ENCODE measurements around the gene LIX1.

DNA sequence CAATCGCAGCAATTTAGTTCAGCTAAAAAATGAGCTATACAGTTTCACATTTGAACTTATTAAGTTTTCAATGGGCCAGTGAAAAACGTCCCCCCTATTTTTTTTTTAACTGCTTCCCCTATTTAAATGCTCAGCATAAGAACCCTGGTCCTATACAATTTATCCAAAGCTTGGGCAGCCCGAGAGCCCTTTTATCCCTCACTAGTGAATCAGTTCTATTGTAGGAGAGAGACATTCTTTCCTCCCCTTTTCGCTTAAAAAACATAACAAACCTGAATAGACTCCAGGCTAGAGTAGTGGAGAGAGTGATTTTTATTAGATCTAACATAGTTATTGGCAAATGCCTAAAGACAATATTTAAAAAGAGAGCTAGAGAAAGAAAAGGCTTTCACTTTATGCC is 1.4 kb downstream of the LIX1 start:
- TF ChIP-seq, protein P1, sequence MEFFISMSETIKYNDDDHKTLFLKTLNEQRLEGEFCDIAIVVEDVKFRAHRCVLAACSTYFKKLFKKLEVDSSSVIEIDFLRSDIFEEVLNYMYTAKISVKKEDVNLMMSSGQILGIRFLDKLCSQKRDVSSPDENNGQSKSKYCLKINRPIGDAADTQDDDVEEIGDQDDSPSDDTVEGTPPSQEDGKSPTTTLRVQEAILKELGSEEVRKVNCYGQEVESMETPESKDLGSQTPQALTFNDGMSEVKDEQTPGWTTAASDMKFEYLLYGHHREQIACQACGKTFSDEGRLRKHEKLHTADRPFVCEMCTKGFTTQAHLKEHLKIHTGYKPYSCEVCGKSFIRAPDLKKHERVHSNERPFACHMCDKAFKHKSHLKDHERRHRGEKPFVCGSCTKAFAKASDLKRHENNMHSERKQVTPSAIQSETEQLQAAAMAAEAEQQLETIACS (CRISPR knock-in tag; IDR thresholded peaks at IDR 0.05): no peak
- TF ChIP-seq PTBP1 (IDR thresholded peaks at IDR 0.05; ENCODE audit: low read depth, low read length, poor library complexity, severe bottlenecking): no peak
- TF ChIP-seq PRPF4 (IDR thresholded peaks at IDR 0.05; ENCODE audit: low read depth, low read length, poor library complexity, severe bottlenecking): no peak
- TF ChIP-seq SKI (IDR thresholded peaks at IDR 0.05; ENCODE audit: partially characterized antibody): no peak
- no peak for TF ChIP-seq IKZF4 (CRISPR knock-in tag; IDR thresholded peaks at IDR 0.05; ENCODE audit: borderline replicate concordance, low read depth, not compliant biosample characterization)
- TF ChIP-seq, protein P2, sequence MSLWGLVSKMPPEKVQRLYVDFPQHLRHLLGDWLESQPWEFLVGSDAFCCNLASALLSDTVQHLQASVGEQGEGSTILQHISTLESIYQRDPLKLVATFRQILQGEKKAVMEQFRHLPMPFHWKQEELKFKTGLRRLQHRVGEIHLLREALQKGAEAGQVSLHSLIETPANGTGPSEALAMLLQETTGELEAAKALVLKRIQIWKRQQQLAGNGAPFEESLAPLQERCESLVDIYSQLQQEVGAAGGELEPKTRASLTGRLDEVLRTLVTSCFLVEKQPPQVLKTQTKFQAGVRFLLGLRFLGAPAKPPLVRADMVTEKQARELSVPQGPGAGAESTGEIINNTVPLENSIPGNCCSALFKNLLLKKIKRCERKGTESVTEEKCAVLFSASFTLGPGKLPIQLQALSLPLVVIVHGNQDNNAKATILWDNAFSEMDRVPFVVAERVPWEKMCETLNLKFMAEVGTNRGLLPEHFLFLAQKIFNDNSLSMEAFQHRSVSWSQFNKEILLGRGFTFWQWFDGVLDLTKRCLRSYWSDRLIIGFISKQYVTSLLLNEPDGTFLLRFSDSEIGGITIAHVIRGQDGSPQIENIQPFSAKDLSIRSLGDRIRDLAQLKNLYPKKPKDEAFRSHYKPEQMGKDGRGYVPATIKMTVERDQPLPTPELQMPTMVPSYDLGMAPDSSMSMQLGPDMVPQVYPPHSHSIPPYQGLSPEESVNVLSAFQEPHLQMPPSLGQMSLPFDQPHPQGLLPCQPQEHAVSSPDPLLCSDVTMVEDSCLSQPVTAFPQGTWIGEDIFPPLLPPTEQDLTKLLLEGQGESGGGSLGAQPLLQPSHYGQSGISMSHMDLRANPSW (CRISPR knock-in tag; IDR thresholded peaks at IDR 0.05; ENCODE audit: borderline replicate concordance): no peak
- TF ChIP-seq JUN (CRISPR knock-in tag; IDR thresholded peaks at IDR 0.05): no peak
- TF ChIP-seq ZNF7 (CRISPR knock-in tag; IDR thresholded peaks at IDR 0.05): no peak
- TF ChIP-seq ZNF773 (CRISPR knock-in tag; IDR thresholded peaks at IDR 0.05; ENCODE audit: borderline replicate concordance): no peak
